Stimulated activated CD8-positive, alpha-beta memory T cell treated with anti-CD3 and anti-CD28 coated beads, Interleukin-2, amount 100 ng/mL, for 48 hours (primary cell): Measurements from ENCODE around the gene PITPNC1.
A peak's percentile ranks its signal among the peaks of the same experiment; 100 is the strongest.
"Not testable (repeated sequence)": the region's sequence is repeated elsewhere in the genome, so short reads cannot be mapped to it uniquely, and the experiment has no call there.

Experiments used
- DNase-seq, 2 donors: peaks; one replicate each; pipeline ENCODE4 v3.0.0-alpha.2; 2020; ENCODE audit warnings: low read depth in 2 of 2

The PITPNC1 gene

DNA sequence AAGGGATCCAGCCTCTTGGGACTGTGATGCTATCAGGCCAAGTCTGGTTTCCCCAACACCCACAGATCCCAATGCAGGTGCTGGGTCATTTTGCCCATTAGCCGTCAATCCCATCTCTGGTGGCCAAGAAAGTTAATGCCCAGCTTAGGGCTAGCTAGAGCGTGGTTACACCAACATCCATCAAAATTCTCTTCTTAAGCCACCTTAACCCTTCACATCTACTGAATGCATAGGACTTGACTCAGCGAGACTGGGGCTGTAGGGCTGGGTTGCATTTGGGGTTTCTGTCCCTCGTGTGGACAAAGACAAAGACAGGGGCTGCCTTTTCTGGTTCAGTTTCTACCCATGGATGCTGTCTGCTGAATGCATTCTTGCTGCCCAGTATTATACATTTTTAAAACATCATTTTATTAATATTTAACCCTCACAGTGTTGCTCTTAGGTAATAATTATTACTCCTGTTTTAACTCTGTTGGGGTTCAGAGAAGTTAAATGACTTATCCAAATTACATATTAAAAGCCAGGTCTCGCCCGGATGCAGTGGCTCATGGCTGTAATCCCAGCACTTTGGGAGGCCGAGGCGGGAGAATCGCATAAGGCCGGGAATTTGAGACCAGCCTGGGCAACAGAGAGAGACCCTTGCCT is 199.5 kb downstream of the PITPNC1 start:
- DNase-seq, result no peak

- no peak for DNase-seq
These were observed 200.5 kb downstream of the PITPNC1 start for GRCh38 chr17:67577429-67578141.

- no peak for DNase-seq
These were observed 201.0 kb downstream of the PITPNC1 start for GRCh38 chr17:67578142-67578457.

GRCh38 chr17:67578679-67579405 is 201.8 kb downstream of the PITPNC1 start:
- not testable (repeated sequence) for DNase-seq

- no peak for DNase-seq
These were observed 205.6 kb downstream of the PITPNC1 start for GRCh38 chr17:67582673-67583081.

DNA sequence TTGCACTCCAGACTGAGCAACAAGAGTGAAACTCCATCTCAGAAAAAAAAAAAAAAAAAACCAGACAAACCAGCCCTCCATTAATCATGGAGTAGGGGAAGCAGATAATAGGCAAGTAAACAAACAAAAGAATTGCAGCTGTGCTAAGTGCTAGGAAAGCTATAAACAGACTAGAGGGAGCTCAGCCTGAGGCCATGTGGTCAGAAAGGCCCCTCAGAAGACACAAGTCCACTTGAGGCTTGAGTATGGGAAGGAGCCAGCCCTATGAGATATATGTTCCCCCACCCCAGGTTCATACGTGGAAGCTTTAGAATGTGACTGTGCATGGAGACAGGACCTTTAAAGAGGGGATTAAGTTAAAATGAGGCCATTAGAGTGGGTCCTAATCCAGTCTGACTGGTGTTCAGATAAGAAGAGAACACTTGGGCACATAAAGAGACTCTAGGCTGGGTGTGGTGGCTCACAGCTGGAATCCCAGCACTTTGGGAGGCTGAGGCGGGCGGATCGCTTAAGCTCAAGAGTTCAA is 208.1 kb downstream of the PITPNC1 start:
- no peak for DNase-seq

DNA sequence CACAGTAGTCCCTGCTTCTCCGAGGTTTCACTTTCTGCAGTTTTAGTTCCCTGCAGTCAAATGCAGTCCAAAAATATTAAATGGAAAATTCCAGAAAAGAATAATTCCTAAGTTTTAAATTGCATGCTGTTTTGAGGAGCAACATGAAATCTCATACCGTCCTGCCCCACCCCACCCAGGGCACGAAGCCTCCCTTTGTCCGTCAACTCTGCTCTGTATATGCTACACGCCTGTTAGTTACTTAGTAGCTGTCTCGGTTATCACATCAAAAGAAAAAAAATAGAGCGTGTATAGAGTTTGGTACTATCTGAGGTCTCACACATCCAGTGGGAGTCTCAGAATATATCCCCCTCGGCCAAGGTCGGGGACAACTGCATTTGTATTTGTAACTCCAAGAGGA is 211.2 kb downstream of the PITPNC1 start:
- DNase-seq, result no peak

DNA sequence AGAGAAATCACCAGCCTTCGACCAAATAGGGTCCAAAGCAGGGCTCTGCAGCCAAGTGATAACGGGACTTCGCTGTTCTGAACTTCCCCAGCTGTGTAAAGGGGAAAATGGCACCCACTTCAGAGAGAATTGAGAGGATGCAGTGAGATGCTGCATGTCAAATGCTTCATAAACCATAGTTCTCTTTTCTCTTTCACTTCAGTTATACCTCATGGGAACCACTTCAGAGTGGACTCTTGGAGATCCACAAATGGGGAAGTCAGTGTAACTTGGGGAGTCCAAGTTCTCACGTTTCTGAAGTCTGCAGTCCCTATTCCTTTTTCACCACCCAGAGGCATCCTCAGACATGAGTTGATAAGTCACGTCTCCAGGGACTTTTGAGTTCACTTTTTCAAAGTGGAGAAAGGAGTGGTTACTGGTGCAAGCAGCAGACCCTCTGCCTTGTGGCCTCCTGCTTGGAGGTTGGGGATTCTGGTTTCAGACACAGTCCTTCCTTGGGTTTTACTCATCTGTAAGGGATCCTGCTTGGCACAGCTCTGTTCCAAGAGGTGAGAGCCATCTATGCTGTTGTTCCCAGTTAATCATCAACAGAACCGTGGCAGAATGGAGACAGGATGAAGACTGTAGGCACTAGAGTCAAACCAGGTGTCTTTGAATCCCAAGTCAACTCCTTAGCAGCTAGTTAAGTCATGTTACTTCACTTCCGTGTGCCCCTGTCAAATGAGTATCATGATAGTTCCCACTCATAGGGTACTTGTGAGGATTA is 217.2 kb downstream of the PITPNC1 start:
- DNase-seq, result no peak

DNA sequence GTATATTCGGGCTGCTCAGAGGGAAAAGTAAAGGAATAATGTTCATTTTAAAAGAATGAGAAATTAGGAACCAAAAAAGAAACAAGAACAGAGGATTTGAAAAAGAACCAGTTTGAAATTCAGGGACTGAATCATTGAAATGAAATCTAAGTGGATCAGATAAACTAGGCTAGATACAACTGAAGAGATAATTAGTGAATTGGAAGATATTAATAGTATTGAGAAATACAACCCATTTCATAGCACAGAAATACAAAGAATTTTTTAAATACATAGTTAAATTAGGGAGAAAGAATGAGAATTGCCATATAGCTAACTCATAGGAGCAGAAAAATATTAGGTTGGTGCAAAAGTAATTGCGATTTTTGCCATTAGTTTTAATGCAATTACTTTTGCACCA is 223.3 kb downstream of the PITPNC1 start:
- no peak for DNase-seq

DNA sequence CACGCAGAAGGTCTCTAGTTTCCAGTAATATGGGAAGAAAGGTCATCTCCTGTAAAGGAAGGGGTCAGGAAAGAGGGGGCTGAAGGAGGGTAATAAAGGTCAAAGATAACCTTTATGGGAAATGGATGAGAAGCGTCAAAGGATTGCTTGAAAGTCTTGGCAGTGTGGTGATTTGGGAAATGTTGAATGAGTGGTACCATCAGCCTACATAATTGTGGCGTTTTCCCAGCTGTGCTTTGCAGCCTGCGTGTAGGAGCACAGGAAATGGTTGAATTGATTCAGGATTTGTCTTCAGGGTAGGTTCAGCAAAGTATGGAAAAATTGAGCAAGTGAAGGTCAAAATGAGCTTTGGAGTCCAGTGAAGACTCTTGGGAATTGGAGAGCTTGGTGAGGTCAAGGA is 224.8 kb downstream of the PITPNC1 start:
- DNase-seq, result no peak

DNA sequence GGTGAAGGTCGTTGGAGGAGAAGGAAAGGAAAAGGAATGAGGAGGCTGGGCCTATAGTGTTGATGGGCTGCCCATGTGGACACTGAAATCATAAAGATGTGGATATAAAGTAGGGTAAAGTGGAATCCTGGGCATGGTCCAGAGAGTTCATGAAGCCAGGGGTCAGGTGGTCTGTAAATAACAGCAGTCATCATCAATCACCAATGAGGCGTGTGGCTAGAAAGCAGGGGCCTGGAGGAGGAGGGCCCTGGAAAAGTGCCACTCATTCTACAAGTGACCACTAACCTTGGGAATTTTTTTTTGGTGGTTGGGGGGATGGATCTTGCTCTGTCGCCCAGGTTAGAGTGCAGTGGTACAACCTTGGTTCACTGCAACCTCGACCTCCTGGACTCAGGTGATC is 225.4 kb downstream of the PITPNC1 start:
- DNase-seq, result no peak

GRCh38 chr17:67602974-67603373 is 225.9 kb downstream of the PITPNC1 start:
- peak; percentile 2 to 4 for DNase-seq

DNA sequence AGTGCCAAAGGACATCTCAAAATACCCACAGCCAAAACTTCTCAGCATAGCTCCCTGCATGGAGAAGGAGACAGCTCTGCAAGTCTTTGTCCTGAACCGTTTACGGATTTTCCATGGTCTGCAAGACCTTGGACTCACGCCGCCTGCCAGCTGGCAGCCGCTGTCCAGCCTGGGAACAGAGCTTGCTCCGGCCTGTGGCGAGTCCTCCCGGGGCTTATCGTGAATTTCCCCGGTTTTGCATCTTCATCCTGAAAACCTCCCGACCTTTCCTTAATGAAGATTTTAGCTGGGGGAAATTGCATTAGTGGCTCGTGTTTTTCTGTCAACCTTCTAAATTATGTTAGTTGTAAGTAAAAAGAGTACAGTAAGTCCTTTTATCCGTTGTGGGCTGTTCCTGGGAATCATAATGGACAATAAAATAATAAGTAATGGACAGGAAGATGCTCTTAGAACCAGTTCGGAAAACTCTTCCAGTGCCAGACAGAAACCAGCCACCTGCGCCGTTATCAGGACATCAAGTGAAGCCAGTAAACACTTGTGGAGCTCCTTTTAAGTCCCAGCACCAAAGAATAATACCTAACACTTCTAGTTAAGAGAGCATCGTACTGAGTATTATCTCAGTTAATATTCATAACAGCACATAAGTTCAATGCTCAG is 228.3 kb downstream of the PITPNC1 start:
- DNase-seq, result no peak

DNA sequence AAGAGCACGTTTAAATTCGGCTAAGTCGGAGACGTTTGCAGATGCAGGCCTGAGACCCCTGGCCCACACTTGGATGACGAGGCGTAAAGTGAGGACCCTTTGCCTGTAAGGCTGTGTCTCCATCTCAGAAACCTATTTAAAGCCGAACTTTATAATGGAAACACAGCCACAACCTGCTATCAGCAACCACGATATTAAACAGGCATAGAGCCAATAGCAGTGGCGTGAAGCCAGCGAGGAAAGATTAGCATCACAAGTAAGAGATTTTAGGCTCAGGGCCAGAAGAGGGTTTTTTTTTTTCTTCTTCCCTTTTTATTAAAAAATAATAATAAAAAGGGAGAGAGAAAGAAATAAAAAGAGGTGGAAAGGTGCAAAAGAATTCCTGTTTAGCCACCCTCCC is 229.4 kb downstream of the PITPNC1 start:
- no peak for DNase-seq

GRCh38 chr17:67606896-67607604 is 230.0 kb downstream of the PITPNC1 start:
- DNase-seq, result no peak

GRCh38 chr17:67610061-67610460 is 233.0 kb downstream of the PITPNC1 start:
- no peak for DNase-seq

- no peak for DNase-seq
These were observed 236.9 kb downstream of the PITPNC1 start for GRCh38 chr17:67613961-67614360.

DNA sequence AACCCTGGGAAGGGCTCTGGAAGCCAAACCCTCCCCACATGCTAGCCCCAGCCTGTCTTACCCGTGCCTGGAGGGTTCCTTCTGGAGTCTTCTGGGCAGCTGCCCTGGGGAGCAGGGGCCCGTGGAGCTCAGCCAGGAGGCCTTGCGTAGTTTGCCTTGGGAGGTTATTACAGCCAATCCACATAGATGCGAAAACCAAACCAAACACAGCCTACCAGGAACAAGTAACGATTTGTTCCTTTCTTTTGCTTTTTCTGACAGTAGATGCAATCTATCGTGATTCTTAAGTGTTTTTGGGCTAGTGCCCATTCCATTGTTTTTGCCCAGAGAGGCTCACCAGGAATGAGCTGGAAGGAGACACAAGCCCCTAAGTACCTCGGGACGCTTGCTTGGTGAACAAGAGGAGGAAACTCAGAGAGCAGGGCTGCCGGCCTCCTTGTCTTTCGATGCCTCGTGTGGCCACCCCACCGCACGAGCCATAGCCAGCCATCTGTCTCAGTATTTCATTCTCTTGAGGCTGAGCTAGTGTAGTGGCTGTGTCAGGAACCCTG is 238.0 kb downstream of the PITPNC1 start:
- no peak for DNase-seq

DNA sequence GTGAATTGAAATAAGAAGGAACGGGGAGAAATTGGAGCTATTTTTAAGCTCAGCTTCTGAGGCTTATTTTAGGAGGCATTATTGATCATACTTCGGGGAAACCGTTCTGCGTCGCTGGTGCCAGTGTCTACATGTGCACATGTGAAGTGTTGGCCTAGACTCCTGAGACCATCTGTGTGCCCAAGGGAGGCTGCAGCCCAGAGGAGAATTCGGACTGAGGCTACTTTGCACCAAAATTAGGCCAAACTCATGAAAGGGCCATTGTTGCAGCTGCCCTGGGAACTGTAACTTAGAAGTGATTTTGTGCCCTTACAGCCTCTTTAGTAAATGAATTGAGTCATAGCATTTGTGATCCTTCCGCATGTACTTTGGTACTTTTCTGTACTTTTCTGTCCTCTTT is 238.7 kb downstream of the PITPNC1 start:
- no peak for DNase-seq

GRCh38 chr17:67617304-67617899 is 240.3 kb downstream of the PITPNC1 start:
- DNase-seq, result no peak
